AG08396 (cell line): ENCODE data around the gene PRKCG.

Experiments
- DNase-seq: peaks from one replicate; pipeline ENCODE4 v3.0.0; 2012; ENCODE audit warnings: low spot score, mixed read lengths

Gene PRKCG

GRCh38 chr19:53898636-53899341, 16.8 kb downstream of the PRKCG start:
- no peak for DNase-seq

- DNase-seq = no peak
Measured at GRCh38 chr19:53900191-53900860, 18.3 kb downstream of the PRKCG start.

- DNase-seq = no peak
Measured at GRCh38 chr19:53903055-53903680, 21.2 kb downstream of the PRKCG start.

- DNase-seq = no peak
Measured at GRCh38 chr19:53904909-53905308, 22.9 kb downstream of the PRKCG start.

GRCh38 chr19:53905787-53906186, 23.8 kb downstream of the PRKCG start:
- DNase-seq = no peak

- peak; percentile 88 for DNase-seq
Measured at GRCh38 chr19:53906211-53907192, 24.5 kb downstream of the PRKCG start.

- no peak for DNase-seq
Measured at GRCh38 chr19:53907193-53907581, 25.2 kb downstream of the PRKCG start.

GRCh38 chr19:53907690-53908089, 25.7 kb downstream of the PRKCG start:
- DNase-seq = no peak

- DNase-seq = peak; percentile 81
Measured at GRCh38 chr19:53908106-53908934, 26.3 kb downstream of the PRKCG start.

GRCh38 chr19:53908935-53909415, 27.0 kb downstream of the PRKCG start, which contains the start of gene CACNG7:
CACNG7 (plus strand) TSS chr19:53909278; CDS start chr19:53912832, 3,554 bp downstream.
- peak; percentile 61 for DNase-seq

- DNase-seq = no peak
Measured at GRCh38 chr19:53909471-53910169, 27.6 kb downstream of the PRKCG start.

- DNase-seq = no peak
Measured at GRCh38 chr19:53910170-53910518, 28.1 kb downstream of the PRKCG start.

GRCh38 chr19:53912653-53913052, 30.7 kb downstream of the PRKCG start:
- no peak for DNase-seq

GRCh38 chr19:53915000-53915399, 33.0 kb downstream of the PRKCG start:
- DNase-seq = no peak

GRCh38 chr19:53916004-53916403, 34.0 kb downstream of the PRKCG start:
- no peak for DNase-seq

- DNase-seq = no peak
Measured at GRCh38 chr19:53917356-53917755, 35.4 kb downstream of the PRKCG start.

- DNase-seq = peak; percentile 61
Measured at GRCh38 chr19:53927739-53928138, 45.7 kb downstream of the PRKCG start.

- no peak for DNase-seq
Measured at GRCh38 chr19:53936029-53936428, 54.0 kb downstream of the PRKCG start.

- peak; percentile 40 for DNase-seq
Measured at GRCh38 chr19:53942001-53942786, 60.2 kb downstream of the PRKCG start.
